IMR-90 (cell line): Measurements from ENCODE around the gene GPC6.

Experiments
- BHLHE40 ChIP-seq: fragments of 150-350 bp; IDR thresholded peaks from 2 replicates; pipeline ENCODE4 v1.6.1; 2016; ENCODE audit warnings: mild to moderate bottlenecking, low read depth, low read length
- CEBPB ChIP-seq: IDR thresholded peaks from 2 replicates; pipeline ENCODE4 v1.6.1; 2012; ENCODE audit warnings: low read depth, low read length, improper control_type of control experiment
- CHD1 ChIP-seq: IDR thresholded peaks from 2 replicates; pipeline ENCODE4 v1.6.1; 2012; ENCODE audit warnings: low read depth, low read length, improper control_type of control experiment
- CTCF ChIP-seq: conservative IDR thresholded peaks from 2 replicates; pipeline ENCODE4 v1.5.1; 2012; ENCODE audit warnings: mild to moderate bottlenecking, low read depth, low read length, improper control_type of control experiment
- FOS ChIP-seq: fragments of 150-350 bp; IDR thresholded peaks from 2 replicates; pipeline ENCODE4 v1.6.1; 2016; ENCODE audit warnings: low read depth, low read length
- MAFK ChIP-seq: IDR thresholded peaks from 2 replicates; pipeline ENCODE4 v1.6.1; 2012; ENCODE audit warnings: low read depth, low read length, improper control_type of control experiment
- MAZ ChIP-seq: IDR thresholded peaks from 2 replicates; pipeline ENCODE4 v1.6.1; 2012; ENCODE audit warnings: low read depth, mild to moderate bottlenecking, low read length, improper control_type of control experiment, moderate library complexity, borderline replicate concordance
- MXI1 ChIP-seq: IDR thresholded peaks from 2 replicates; pipeline ENCODE4 v1.6.1; 2012; ENCODE audit warnings: low read depth, mild to moderate bottlenecking, low read length, moderate library complexity, borderline replicate concordance
- POLR2A ChIP-seq: IDR thresholded peaks from 2 replicates; pipeline ENCODE4 v1.6.1; 2012; ENCODE audit warnings: mild to moderate bottlenecking, low read depth, low read length
- RAD21 ChIP-seq: IDR thresholded peaks from 2 replicates; pipeline ENCODE4 v1.6.1; 2012; ENCODE audit warnings: low read length, improper control_type of control experiment
- RCOR1 ChIP-seq: IDR thresholded peaks from 2 replicates; pipeline ENCODE4 v1.6.1; 2012; ENCODE audit warnings: mild to moderate bottlenecking, low read length, improper control_type of control experiment; ENCODE audit not compliant: insufficient replicate concordance
- RFX5 ChIP-seq: IDR thresholded peaks from 2 replicates; pipeline ENCODE4 v1.8.0; 2012; ENCODE audit warnings: low read depth, mild to moderate bottlenecking, low read length, moderate library complexity
- SMC3 ChIP-seq: fragments of 150-350 bp; IDR thresholded peaks from 2 replicates; pipeline ENCODE4 v1.6.1; 2016; ENCODE audit warnings: low read depth, mild to moderate bottlenecking, antibody characterized with exemption, low read length, moderate library complexity
- TF ChIP-seq, protein P1 (sequence below): fragments of 150-350 bp; IDR thresholded peaks from 2 replicates; pipeline ENCODE4 v1.6.1; 2017; ENCODE audit warnings: mild to moderate bottlenecking, antibody characterized with exemption, low read length, low read depth

DNA sequence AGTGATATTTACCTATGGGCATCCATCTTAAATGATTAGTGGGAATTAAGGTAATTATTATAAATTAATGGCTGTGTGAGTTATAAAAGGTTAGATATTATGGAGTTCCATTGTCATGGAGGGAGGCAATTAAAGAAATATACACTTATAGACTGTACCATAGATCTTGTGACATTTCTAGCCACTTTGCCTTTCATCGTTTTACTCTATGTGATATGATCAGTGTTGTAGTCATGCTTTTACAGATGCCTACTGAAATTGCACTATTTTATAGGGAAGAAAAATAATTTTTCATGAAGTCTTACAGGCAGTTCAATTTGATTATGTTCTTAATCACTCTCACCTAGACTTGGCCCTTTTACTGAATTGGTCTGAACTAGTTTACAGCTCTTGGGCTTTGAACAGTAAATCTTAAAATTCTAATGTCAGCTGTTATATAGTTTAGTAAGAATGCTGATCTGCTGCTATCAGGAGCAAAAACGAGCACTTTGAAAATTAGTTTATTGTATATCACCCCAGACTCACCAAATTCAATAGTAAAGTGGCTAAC is 301.2 kb downstream of the GPC6 start:
- no peak for TF ChIP-seq CTCF
- no peak for TF ChIP-seq MAFK
- TF ChIP-seq RCOR1: no peak
- TF ChIP-seq RFX5: no peak
- no peak for TF ChIP-seq POLR2A
- no peak for TF ChIP-seq SMC3
- no peak for TF ChIP-seq MXI1
- TF ChIP-seq, protein P1, sequence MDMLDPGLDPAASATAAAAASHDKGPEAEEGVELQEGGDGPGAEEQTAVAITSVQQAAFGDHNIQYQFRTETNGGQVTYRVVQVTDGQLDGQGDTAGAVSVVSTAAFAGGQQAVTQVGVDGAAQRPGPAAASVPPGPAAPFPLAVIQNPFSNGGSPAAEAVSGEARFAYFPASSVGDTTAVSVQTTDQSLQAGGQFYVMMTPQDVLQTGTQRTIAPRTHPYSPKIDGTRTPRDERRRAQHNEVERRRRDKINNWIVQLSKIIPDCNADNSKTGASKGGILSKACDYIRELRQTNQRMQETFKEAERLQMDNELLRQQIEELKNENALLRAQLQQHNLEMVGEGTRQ: no peak
- TF ChIP-seq FOS: no peak
- TF ChIP-seq CEBPB: no peak
- no peak for TF ChIP-seq RAD21
- TF ChIP-seq BHLHE40: no peak
- no peak for TF ChIP-seq CHD1
- no peak for TF ChIP-seq MAZ
